GM19438 (cell line): ENCODE measurements around the gene RBPMS2.

Experiments used
- ATAC-seq: cut with Tn5 transposase; IDR thresholded peaks from one replicate; pipeline ENCODE4 v1.9.1; 2021; ENCODE audit warnings: low read depth; ENCODE audit not compliant: unreplicated experiment

The RBPMS2 gene

DNA sequence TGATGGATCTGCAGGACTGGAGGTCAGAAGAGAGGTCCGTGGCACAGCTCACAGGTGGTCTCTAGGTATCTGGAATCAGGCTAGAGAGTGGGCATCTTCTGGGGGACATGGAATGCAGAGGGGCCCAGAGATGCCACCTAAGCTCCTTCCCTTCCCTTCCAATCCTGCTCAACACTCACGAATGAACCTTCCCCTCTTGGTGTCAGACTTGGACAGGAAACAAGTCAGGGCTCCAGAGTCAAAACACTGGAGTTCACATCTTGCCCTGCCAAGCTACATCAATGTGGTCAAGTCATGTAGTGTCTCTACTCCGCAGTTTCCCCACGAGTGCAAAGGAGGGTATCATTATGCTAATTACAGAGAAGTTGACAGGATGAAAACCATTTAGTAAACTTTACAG, 16.0 kb upstream of the RBPMS2 start:
- ATAC-seq: no peak

DNA sequence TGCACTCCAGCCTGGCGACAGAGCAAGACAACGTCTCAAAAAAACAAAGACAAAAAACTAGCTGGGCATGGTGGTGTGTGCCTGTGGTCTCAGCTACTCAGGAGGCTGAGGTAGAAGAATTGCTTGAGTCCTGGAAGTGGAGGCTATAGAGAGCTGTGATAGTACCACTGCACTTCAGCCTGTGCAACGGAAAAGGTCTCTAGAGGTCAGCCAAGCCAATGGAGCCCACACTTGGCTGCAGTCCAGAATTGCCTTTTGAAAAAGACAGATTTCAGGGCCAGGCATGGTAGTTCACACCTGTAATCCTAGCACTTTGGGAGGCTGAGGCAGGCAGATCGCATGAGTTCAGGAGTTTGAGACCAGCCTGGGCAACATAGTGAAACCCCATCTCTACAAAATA, 8.4 kb upstream of the RBPMS2 start:
- ATAC-seq: no peak

DNA sequence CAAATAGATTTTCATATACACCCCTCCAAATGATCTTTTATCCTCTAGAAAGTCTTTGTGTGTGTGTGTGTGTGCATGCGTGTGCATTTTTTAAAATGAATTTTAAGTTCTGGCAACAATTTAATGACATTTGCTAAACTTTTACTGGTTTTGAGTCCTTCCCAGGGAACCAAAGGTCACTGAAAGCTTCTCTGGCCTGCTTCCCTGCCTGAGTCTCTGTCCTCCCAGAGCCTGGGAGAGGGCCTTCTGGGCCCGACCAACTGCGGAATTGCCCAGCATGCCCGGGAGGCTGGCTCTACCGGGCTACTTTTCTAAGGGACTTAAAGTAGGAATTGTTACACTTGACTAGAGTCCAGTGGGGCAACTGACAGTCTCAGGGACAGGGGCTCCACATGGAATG, 7.4 kb upstream of the RBPMS2 start:
- ATAC-seq: no peak

GRCh38 chr15:64781299-64781698, 5.9 kb upstream of the RBPMS2 start:
- no peak for ATAC-seq

- ATAC-seq: no peak
Measured at GRCh38 chr15:64780600-64781156, 5.3 kb upstream of the RBPMS2 start.

DNA sequence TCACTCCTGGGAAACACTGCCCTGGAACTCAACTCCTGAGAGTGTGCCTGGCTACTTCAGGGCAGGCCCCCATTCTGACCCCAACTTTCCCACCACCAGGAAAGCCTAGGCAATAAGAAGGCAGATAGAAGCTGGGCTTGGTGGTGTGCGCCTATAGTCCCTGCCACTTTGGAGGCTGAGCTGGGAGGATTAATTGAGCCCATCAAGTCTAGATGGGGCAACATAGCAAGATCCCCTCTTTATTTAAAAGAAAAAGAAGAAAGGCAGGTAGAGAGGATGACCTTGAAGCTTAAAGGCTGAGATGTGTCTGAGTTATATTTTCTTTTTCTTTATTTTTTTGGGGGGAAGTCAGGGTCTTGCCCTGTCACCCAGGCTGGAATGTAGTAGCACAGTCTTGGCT, 4.2 kb upstream of the RBPMS2 start:
- ATAC-seq: no peak

DNA sequence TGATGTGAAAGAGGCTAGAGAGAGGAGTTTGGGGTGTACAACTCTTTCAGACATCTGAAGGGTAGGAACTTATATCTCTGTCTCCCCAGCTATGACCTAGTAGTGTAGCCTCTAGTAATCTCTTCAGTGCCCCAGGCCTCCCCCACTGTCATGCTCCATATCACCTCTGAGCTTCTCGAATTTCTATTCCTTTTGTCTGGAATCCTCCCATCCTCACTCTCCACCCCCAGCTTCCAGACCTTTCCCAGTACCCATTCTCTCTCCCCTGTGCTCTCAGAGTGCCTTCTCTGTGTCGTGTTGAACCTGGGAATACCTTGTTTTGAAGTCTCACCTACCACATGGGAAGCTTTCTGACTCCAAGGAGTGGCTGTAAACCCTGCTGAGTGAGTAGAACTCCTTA, 3.6 kb upstream of the RBPMS2 start:
- ATAC-seq: no peak

GRCh38 chr15:64776402-64776786, 1.0 kb upstream of the RBPMS2 start:
- ATAC-seq: no peak

GRCh38 chr15:64774629-64775493, 528 bp downstream of the RBPMS2 start:
- no peak for ATAC-seq

DNA sequence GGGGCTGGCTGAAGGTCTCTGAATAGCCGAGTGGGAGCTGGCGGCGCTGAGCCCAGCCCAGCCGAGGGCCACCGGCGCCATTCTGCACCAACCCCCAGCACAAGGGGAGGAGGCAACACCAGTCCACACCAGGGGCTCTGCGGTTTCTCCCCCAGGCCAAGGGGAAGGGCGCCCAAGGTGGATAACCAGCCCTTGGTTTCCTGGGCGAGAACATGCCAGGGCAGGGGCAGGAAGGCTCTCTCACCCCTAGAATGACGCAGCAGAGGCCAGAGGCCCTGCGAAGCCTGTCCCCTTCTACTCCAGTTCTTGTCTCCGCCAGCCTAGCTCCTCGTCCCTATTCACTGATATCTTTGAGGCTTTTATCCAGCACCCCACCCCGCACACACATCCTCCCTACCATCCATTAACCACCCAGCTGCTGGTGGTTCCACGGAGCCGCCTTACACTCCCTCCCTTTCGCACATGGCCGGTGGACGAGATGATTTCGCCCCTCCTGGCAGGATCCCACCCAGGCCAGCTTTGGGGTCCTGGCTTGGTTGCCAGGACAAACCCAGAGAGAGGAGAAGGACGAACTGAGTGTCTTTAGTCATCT, 1.3 kb downstream of the RBPMS2 start:
- ATAC-seq: no peak

DNA sequence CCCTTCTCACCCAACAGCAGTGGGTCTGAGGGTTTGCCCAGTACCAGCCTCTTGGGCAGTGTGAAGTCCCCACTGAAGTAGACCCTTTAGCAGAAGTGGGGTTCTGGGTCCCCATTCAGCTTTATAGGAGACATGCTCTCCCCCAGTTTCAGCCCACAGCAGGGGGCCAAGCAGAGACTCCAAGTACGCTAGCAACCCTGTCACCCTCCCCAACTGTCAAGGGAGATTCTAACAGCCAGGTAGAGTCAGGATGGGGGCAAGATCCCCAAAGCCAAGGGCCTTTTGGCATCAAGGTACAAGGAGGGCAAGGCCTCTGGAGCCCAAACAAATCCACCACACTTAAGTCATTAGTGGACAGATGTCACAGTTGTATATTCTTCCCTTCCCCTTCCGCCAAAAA, 1.8 kb downstream of the RBPMS2 start:
- no peak for ATAC-seq

- no peak for ATAC-seq
Measured at GRCh38 chr15:64772964-64773363, 2.4 kb downstream of the RBPMS2 start.

GRCh38 chr15:64772488-64772887, 2.9 kb downstream of the RBPMS2 start:
- no peak for ATAC-seq

DNA sequence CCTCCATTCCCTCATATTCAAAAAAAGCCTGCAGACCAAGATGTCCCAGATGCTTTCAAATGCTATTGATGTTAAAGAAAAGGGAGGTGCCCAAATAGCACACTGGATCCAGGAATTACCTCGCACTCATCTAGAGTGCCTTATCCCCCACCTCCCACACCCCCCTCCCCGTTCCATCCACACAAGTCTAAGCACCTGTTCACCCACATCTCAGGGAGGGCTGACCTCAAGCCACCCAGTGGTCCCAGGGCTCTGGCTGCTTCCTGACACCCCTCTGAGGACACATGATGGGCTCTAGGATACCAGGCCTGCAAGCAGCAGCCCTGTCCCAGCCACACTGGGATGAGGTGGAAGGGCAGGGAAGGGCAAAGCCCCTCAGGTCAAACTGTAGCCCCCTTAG, 4.8 kb downstream of the RBPMS2 start:
- ATAC-seq: no peak

DNA sequence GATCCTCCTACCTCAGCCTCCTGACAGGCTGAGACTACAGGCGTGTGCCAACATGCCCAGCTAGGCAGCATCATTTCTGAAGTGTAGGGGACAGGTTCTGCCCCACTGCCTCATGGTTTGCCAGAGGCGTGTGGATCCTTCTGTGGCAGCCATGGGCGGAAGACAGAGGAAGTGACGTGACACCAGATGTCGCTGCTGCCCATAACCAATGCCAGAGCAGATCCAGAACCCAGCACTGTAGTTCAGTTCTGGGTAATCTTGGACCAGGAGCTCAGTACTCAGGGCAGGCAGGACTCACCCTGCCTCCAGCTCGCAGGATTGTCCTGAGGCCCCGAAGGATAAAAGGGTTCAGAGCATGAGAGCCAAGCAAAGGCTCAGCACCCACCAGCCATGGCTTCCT, 8.2 kb downstream of the RBPMS2 start:
- ATAC-seq: no peak

- ATAC-seq: no peak
Measured at GRCh38 chr15:64766058-64766457, 9.3 kb downstream of the RBPMS2 start.

DNA sequence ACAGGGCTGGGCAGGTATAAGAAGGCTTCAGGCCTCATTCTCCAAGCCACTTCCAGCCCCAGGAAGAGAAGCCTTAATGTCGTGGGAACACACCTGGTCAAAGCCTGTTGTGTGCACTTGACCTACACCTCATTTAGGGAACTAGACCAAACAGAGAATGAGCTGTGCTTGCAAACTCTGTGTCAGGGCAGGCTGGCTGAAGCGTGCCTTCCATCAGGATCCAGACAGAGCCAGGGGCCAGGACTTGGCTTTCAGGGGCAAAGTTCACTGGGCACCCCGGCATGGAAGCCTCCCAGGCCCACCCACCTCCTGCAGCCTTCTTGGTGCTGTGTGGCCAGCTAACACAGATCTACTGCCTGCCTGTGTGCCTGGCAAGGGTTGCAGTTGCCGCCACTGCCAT, 11.5 kb downstream of the RBPMS2 start:
- ATAC-seq: no peak

GRCh38 chr15:64763462-64763861, 11.9 kb downstream of the RBPMS2 start:
- no peak for ATAC-seq

GRCh38 chr15:64763021-64763420, 12.4 kb downstream of the RBPMS2 start:
- no peak for ATAC-seq

DNA sequence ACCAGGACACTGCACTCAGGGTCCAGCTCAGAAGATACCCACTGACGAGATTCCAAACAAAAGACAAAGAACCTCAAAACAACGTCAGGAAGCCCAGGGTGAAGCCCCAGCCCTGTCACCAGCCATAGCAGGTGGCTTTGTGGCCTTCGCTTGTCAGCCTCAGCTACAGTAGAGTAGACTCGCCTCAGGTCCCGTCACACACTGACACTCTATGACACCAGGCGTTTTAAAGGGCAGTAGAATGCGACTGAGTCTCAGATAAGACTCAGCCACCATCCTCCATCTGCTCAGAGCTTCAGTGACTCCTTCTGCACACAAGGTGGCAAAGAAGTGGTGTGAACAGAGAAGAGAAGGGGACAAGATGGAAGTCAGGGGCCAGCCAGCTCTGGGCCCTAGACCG, 12.8 kb downstream of the RBPMS2 start:
- no peak for ATAC-seq

DNA sequence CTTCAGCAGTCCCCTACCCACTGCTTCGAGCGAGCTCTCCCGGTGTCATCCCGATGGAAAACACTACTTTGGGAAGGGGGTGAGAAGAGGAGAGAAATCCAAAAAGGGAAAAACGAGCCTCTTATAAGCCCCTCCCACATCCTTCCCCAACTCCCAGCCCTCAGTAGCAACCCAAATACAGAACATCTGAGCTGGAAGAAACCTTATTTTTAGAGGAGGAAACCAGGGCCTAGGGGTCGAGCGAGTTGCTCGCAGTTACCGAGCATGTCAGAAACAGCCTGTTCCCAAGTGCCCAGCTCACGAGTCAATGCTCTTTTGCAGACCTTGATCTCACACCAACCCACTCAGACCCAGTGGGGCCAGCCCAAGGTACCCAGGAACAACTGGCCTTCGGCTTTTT, 14.2 kb downstream of the RBPMS2 start:
- ATAC-seq: no peak

GRCh38 chr15:64760056-64760455, 15.3 kb downstream of the RBPMS2 start:
- no peak for ATAC-seq
